ENCODE data around the gene FADS6. TPM values are rescaled to one million over a fixed set of nuclear protein-coding genes. Genes with fewer than 3 reads are reported as not detected.

FADS6 gene
- total RNA-seq, 4 donors from 2014 or later: 4.9 to 19.9 (median 6.8) TPM

DNA sequence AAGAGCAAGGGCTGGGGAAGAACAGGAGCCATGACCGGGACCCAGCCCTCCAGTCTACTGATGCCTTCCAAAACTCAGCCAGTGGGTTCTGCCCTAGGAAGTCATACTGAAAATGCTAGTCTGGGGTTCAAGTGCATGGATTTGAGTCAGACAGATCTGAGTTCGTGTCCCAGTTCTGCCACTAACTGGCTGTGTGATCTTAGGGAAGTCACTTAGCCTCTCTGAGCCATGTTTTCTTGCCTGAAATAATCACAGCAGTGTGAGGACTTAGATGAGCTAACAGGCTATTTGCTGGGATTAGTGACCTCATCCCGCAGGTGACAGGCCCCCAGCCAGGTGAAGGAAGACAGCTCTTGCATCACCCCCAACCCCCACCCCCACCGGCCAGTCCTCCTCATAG is 38.1 kb downstream of the FADS6 start:
- 80 to 94% methylated on average over 4 of the region's 4 CpGs for WGBS, 2 donors
- DNase-seq (ENCODE audit: low spot score in 2 of 2): no peak
- no peak for TF ChIP-seq POLR2A (IDR thresholded peaks at IDR 0.05)
- TF ChIP-seq, protein P1, sequence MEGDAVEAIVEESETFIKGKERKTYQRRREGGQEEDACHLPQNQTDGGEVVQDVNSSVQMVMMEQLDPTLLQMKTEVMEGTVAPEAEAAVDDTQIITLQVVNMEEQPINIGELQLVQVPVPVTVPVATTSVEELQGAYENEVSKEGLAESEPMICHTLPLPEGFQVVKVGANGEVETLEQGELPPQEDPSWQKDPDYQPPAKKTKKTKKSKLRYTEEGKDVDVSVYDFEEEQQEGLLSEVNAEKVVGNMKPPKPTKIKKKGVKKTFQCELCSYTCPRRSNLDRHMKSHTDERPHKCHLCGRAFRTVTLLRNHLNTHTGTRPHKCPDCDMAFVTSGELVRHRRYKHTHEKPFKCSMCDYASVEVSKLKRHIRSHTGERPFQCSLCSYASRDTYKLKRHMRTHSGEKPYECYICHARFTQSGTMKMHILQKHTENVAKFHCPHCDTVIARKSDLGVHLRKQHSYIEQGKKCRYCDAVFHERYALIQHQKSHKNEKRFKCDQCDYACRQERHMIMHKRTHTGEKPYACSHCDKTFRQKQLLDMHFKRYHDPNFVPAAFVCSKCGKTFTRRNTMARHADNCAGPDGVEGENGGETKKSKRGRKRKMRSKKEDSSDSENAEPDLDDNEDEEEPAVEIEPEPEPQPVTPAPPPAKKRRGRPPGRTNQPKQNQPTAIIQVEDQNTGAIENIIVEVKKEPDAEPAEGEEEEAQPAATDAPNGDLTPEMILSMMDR (IDR thresholded peaks at IDR 0.05): no peak
- H3K4me3 ChIP-seq (ENCODE audit: low read depth, poor library complexity, severe bottlenecking): no peak overlapping the region
- intact Hi-C loops (cut with DNase I; ENCODE audit: low total_unique reads): no loop called here

GRCh38 chr17:74854792-74855191 is 38.6 kb downstream of the FADS6 start:
- 82 to 88% methylated on average over 17 of the region's 17 CpGs for WGBS, 2 donors
- intact Hi-C loops (cut with DNase I; ENCODE audit: low total_unique reads): no loop called here
- no peak overlapping the region for H3K4me3 ChIP-seq (ENCODE audit: low read depth, poor library complexity, severe bottlenecking)
- DNase-seq (ENCODE audit: low spot score in 2 of 2): no peak
- TF ChIP-seq, protein P1 (IDR thresholded peaks at IDR 0.05): no peak
- no peak for TF ChIP-seq POLR2A (IDR thresholded peaks at IDR 0.05)

DNA sequence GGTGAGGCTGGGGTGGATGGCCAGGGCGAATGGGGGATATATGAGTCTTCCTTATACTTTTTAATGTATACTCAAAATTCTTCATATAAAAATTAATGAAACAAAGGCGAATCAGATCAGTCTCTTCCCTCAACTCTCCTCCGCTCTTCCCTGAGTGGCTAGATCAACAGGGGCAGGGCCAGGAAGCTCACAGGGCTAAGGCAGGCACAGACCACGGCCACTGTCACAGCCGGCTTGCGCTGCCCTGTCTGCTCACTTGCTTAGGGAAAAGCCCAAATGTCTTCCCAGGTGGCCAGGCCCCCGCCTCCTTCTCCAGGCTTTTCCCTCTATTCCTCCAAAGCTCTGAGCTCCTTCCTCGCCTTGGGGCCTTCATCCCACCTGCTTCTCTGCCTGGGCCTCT is 39.8 kb downstream of the FADS6 start:
- WGBS, 2 donors: 74 to 87% methylated on average over 8 of the region's 8 CpGs
- H3K4me3 ChIP-seq (ENCODE audit: low read depth, poor library complexity, severe bottlenecking): no peak overlapping the region
- intact Hi-C loops (cut with DNase I; ENCODE audit: low total_unique reads): no loop called here
- no peak for DNase-seq (ENCODE audit: low spot score in 2 of 2)
- no peak for TF ChIP-seq POLR2A (IDR thresholded peaks at IDR 0.05)
- TF ChIP-seq, protein P1 (IDR thresholded peaks at IDR 0.05): no peak

DNA sequence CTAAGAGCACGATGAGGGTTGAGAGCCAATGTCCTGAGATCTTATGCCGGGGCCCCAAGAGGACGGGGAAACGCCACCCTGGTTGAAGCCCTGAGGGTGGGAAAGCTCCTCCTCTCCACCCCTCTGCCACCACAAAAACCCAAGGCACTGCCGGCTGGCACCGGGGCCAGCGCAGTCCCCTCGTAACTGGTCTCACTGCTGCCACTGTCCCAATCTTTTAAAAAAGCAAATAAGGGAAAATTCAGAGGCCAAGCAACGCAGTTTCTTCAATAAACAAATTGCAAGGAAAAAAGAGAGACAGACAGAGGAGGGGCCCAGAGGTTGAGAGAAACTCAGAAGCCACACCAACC is 40.4 kb downstream of the FADS6 start:
- DNase-seq (ENCODE audit: low spot score in 2 of 2): no peak
- intact Hi-C loops (cut with DNase I; ENCODE audit: low total_unique reads): no loop called here
- TF ChIP-seq POLR2A (IDR thresholded peaks at IDR 0.05): no peak
- TF ChIP-seq, protein P1 (IDR thresholded peaks at IDR 0.05): no peak
- WGBS, 2 donors: 19 to 21% methylated on average over 9 of the region's 9 CpGs
- no peak overlapping the region for H3K4me3 ChIP-seq (ENCODE audit: low read depth, poor library complexity, severe bottlenecking)

DNA sequence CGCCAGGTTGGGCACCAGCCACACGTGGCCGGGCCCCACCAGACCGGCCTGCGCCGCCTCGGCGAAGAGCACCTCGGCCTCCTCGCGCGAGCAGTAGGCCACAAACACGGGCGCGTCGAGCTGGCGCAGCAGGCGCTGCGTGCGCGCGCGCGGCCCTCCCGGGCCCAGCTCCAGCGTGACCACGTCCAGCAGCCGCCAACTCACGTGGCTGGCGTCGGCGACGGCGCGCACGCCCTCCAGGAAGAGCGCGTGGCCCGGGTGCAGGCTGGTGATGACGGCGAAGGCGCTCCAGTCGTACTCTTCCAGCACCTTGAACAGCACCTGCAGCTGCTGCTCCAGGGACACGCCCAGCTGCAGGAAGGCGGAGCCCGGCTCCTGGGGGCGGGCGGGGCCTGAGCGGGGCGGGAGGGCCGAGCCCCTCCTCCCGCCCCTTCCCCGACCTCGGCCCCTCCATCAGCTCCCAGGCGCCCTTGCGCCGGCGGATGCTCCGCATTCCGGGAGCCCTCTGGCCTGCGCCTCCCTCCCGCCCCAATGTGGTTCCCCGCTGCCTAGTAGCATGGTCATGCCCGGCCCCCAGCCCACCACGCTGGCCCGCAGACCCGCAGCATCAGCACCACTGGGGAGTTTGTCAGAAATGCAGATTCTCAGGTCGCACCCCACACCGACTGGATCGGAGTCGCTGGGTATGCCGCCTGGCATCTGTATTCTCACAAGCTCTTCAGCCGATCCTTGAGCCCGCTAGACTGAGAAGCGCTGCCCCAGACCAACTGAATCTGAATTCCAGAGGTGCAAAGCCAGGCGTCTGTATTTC is 41.0 kb downstream of the FADS6 start:
- H3K4me3 ChIP-seq (ENCODE audit: low read depth, poor library complexity, severe bottlenecking): no peak overlapping the region
- 18 to 20% methylated on average over 39 to 63 of the region's 76 CpGs for WGBS, 2 donors
- TF ChIP-seq, protein P1 (IDR thresholded peaks at IDR 0.05): no peak
- no peak for TF ChIP-seq POLR2A (IDR thresholded peaks at IDR 0.05)
- no peak for DNase-seq (ENCODE audit: low spot score in 2 of 2)
- intact Hi-C loops (cut with DNase I; ENCODE audit: low total_unique reads): no loop called here
